DND-41 (cell line): Measurements from ENCODE around the gene ARF4.

Experiments used
- CTCF ChIP-seq: IDR thresholded peaks from 2 replicates; pipeline ENCODE4 v1.5.1; 2012; ENCODE audit warnings: borderline replicate concordance, low read length, moderate library complexity, mild to moderate bottlenecking; ENCODE audit not compliant: poor library complexity, severe bottlenecking; ENCODE audit errors: extremely low read depth
- EZH2 ChIP-seq: IDR thresholded peaks from 3 replicates; pipeline ENCODE4 v1.6.1; 2012; ENCODE audit warnings: borderline replicate concordance, low read depth, mild to moderate bottlenecking, moderate library complexity, low read length, inconsistent platforms; ENCODE audit not compliant: severe bottlenecking

GRCh38 chr3:57594144-57594543, 3.0 kb downstream of the ARF4 start:
- no peak for TF ChIP-seq CTCF
- TF ChIP-seq EZH2, result no peak
